Prostate gland (tissue), 2 donors: ENCODE data around the gene LCN12. TPM values are rescaled to one million over a fixed set of nuclear protein-coding genes. Genes with fewer than 3 reads are reported as not detected.

Experiments used
- DNase-seq: peaks from one replicate; pipeline ENCODE4 v3.0.0-alpha.2; 2019; ENCODE audit warnings: low spot score
- H3K27ac ChIP-seq, 2 donors: fragments of 200-600 bp; sonication (generic); 2 replicates each; pipeline ENCODE4 v1.5.1; 2017 to 2019
- H3K27me3 ChIP-seq: fragments of 200-600 bp; sonication (generic); replicated peaks from 2 replicates; pipeline ENCODE4 v1.5.1; 2019; ENCODE audit not compliant: insufficient read depth
- H3K36me3 ChIP-seq, 2 donors: fragments of 200-600 bp; sonication (generic); 1 replicate in 1 of 2; 2 replicates in 1 of 2; pipeline versions ENCODE4 v1.5.1 to v1.8.1; 2017 to 2019
- H3K4me1 ChIP-seq: fragments of 200-600 bp; sonication (generic); replicated peaks from 2 replicates; pipeline ENCODE4 v1.5.1; 2019
- H3K4me3 ChIP-seq, 2 donors: fragments of 200-600 bp; sonication (generic); 2 replicates each; pipeline ENCODE4 v1.5.1; 2017 to 2019
- H3K9me3 ChIP-seq: fragments of 200-600 bp; sonication (generic); 2 replicates; pipeline ENCODE4 v1.5.1; 2017
- CTCF ChIP-seq, 4 experiments: fragments of 200-600 bp in 2 of 4; fragments of 450-650 bp in 2 of 4; sonication (generic) in 2 of 4; IDR thresholded peaks; 1 replicate in 3 of 4; 2 replicates in 1 of 4; pipeline ENCODE4 v1.5.1; 2016 to 2019; ENCODE audit warnings: antibody characterized with exemption in 4 of 4, mild to moderate bottlenecking in 2 of 4, moderate library complexity in 2 of 4
- POLR2A ChIP-seq: fragments of 450-650 bp; IDR thresholded peaks from one replicate; pipeline ENCODE4 v1.6.1; 2016; ENCODE audit warnings: antibody characterized with exemption, mild to moderate bottlenecking
- POLR2AphosphoS5 ChIP-seq: sonication (generic); formaldehyde crosslinking; IDR thresholded peaks from one replicate; pipeline ENCODE4 v1.6.1; 2017; ENCODE audit warnings: antibody characterized with exemption
- WGBS: methylation state at CpG from one replicate; pipeline ENCODE4 v1.1.5; 2018; 5-methylcytosine and 5-hydroxymethylcytosine counted together
- intact Hi-C: fragments of 100-400 bp; cut with DNase I; formaldehyde crosslinking; loops from one replicate; pipeline ENCODE4 v1.14.2; 2022
- total RNA-seq, 2 donors: library from RNA; depleted of rRNA; stranded (reverse); fragments of >200 nt; gene quantifications; one replicate each; pipeline ENCODE4 v1.1.0, GENCODE V29; 2016

The LCN12 gene
- total RNA-seq, 2 donors from 2014 or later, result 4.1 to 13.7 TPM

GRCh38 chr9:136910197-136910900 lies 41.7 kb upstream of the LCN12 start:
- Histone ChIP-seq H3K4me3 (no peak overlapping the region), H3K9me3 (no peaks in the 10 kb centered on the region), H3K36me3 (no peaks in the 10 kb centered on the region), H3K27me3 (no peaks in the 10 kb centered on the region), H3K27ac (no peak overlapping the region), H3K4me1 (no peaks in the 10 kb centered on the region)
- intact Hi-C loops, result no loop called here
- DNase-seq, result no peak
- TF ChIP-seq CTCF (IDR thresholded peaks at IDR 0.05), result no peak
- no peak for TF ChIP-seq POLR2AphosphoS5
- no peak for TF ChIP-seq POLR2A
- 89% methylated on average over 12 of the region's 12 CpGs for WGBS

- no peak overlapping the region for H3K4me3 ChIP-seq
- no peaks in the 10 kb centered on the region for H3K27me3 ChIP-seq
- no peaks in the 10 kb centered on the region for H3K36me3 ChIP-seq
- no peak overlapping the region for H3K27ac ChIP-seq
- H3K9me3 ChIP-seq, result no peaks in the 10 kb centered on the region
- no peaks in the 10 kb centered on the region for H3K4me1 ChIP-seq
- no peak for DNase-seq
- intact Hi-C loops, result no loop called here
- TF ChIP-seq POLR2AphosphoS5 (no peak), CTCF (IDR thresholded peaks at IDR 0.05) (no peak), POLR2A (no peak)
- 87% methylated on average over 12 of the region's 12 CpGs for WGBS
These were observed 41.2 kb upstream of the LCN12 start for GRCh38 chr9:136910901-136911245.

GRCh38 chr9:136913701-136914438 lies 38.2 kb upstream of the LCN12 start:
- WGBS, result 90% methylated on average over 17 of the region's 17 CpGs
- H3K4me1 ChIP-seq, result no peaks in the 10 kb centered on the region
- no peak overlapping the region for H3K4me3 ChIP-seq
- peaks cover 0 to 5% of the 10 kb centered on the region in 2 donors for H3K36me3 ChIP-seq
- TF ChIP-seq POLR2A, result no peak
- no peaks in the 10 kb centered on the region for H3K9me3 ChIP-seq
- no peak for DNase-seq
- no peaks in the 10 kb centered on the region for H3K27me3 ChIP-seq
- intact Hi-C loops, result no loop called here
- no peak overlapping the region for H3K27ac ChIP-seq

GRCh38 chr9:136915632-136916329 lies 36.3 kb upstream of the LCN12 start:
- peaks cover 0 to 13% of the 10 kb centered on the region in 2 donors for H3K36me3 ChIP-seq
- 89% methylated on average over 21 of the region's 21 CpGs for WGBS
- TF ChIP-seq POLR2A (no peak), CTCF (IDR thresholded peaks at IDR 0.05) (no peak), POLR2AphosphoS5 (no peak)

GRCh38 chr9:136916330-136917184 lies 35.5 kb upstream of the LCN12 start:
- H3K4me3 ChIP-seq, result no peak overlapping the region
- intact Hi-C loops, result no loop called here
- H3K36me3 ChIP-seq, result peaks cover 6 to 18% of the 10 kb centered on the region in 2 donors
- no peak for DNase-seq
- H3K27me3 ChIP-seq, result no peaks in the 10 kb centered on the region
- WGBS, result 90% methylated on average over 30 of the region's 32 CpGs
- no peak overlapping the region for H3K27ac ChIP-seq
- no peaks in the 10 kb centered on the region for H3K9me3 ChIP-seq
- TF ChIP-seq POLR2A, result no peak
- no peak for TF ChIP-seq POLR2AphosphoS5
- TF ChIP-seq CTCF (IDR thresholded peaks at IDR 0.05), result no peak
- H3K4me1 ChIP-seq, result no peaks in the 10 kb centered on the region

More at GRCh38 chr9:136915632-136916329, 36.3 kb upstream of the LCN12 start:
- DNase-seq, result no peak
- Histone ChIP-seq H3K4me1 (no peaks in the 10 kb centered on the region), H3K27me3 (no peaks in the 10 kb centered on the region), H3K4me3 (no peak overlapping the region), H3K27ac (no peak overlapping the region), H3K9me3 (no peaks in the 10 kb centered on the region)
- intact Hi-C loops, result no loop called here
